ENCODE data around the gene ZFC3H1. TPM values are rescaled to one million over a fixed set of nuclear protein-coding genes. Genes with fewer than 3 reads are reported as not detected.

Gene ZFC3H1
- total RNA-seq, 3 donors from 2014 or later = 26.1 to 37.2 (median 28.6) TPM

DNA sequence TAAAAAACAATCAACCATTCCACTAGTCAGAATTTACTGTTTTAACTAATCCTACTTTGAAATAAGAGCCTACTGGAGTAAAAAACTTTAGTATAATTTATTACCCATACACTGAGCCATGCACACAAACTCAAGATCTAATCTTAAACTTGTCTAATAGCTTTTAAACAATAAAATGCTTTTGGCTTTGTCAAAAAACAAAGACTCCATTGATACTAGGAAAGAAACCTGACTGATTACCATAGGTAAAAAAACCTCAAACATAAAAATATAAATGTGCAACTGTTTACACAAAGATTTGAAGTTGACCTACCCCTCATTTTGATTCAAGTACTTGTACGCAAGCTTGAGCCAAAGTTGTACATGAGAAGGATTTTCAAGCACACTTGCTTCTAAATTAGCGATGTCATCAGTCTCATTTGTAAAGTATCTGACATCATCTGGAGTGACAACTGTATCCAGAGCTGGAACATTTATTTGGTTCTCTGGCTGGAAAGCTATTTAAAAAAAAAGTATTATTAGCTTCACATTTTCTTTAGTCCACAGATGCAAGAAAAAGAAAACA, 36.1 kb downstream of the ZFC3H1 start:
- no peak overlapping the region for H3K4me3 Mint-ChIP-seq
- H3K9me3 Mint-ChIP-seq = no peaks in the 10 kb centered on the region
- peaks cover 43% of the 10 kb centered on the region for H3K36me3 Mint-ChIP-seq (ENCODE audit: insufficient read depth)
- no peak for DNase-seq
- ATAC-seq = no peak
- peaks cover 14% of the 10 kb centered on the region for H3K4me1 Mint-ChIP-seq (ENCODE audit: low read depth)
- no peaks in the 10 kb centered on the region for H3K27me3 Mint-ChIP-seq (ENCODE audit: low read depth)

DNA sequence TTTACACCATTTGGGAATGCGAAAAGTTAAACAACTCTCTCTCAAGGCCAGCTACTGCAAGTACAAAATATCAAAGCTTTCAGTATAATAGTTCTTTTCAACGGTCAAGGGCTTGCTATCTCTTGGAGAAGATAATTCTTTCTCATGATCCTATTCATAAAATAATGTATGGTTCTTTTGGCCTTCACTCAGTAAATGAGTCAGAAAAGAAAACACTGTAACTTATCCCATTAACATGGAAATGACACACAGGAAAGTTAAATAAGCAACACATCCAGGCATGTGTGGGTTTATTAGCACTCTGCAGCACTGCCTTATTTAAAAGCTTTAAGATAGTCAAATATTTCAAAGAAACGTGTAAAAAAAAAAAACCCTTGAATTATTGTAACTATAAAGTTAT, 36.9 kb downstream of the ZFC3H1 start:
- H3K9me3 Mint-ChIP-seq = no peaks in the 10 kb centered on the region
- peaks cover 14% of the 10 kb centered on the region for H3K4me1 Mint-ChIP-seq (ENCODE audit: low read depth)
- H3K36me3 Mint-ChIP-seq (ENCODE audit: insufficient read depth) = peaks cover 41% of the 10 kb centered on the region
- H3K27me3 Mint-ChIP-seq (ENCODE audit: low read depth) = no peaks in the 10 kb centered on the region
- no peak overlapping the region for H3K4me3 Mint-ChIP-seq
- DNase-seq (no peak), ATAC-seq (no peak)

DNA sequence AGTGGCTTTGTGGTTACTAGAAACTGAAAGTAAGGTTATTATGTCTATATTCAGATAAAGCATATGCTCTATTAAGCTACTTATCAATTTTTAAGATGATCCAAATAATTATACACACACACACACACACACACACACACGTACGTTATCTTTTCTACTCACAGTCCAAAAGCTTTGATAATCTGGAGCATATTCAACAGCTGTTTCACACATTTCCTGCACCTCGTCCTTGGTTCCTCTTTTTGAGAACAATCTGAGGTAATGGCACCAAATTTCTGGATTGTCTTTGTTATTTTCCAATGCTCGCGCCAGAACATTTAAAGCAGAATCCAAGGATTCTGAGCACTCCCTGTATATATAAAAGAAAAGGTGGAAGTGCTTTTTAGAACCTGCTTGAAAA, 37.5 kb downstream of the ZFC3H1 start:
- peaks cover 14% of the 10 kb centered on the region for H3K4me1 Mint-ChIP-seq (ENCODE audit: low read depth)
- DNase-seq = no peak
- H3K4me3 Mint-ChIP-seq = no peak overlapping the region
- H3K9me3 Mint-ChIP-seq = no peaks in the 10 kb centered on the region
- peaks cover 47% of the 10 kb centered on the region for H3K36me3 Mint-ChIP-seq (ENCODE audit: insufficient read depth)
- ATAC-seq = no peak
- no peaks in the 10 kb centered on the region for H3K27me3 Mint-ChIP-seq (ENCODE audit: low read depth)

DNA sequence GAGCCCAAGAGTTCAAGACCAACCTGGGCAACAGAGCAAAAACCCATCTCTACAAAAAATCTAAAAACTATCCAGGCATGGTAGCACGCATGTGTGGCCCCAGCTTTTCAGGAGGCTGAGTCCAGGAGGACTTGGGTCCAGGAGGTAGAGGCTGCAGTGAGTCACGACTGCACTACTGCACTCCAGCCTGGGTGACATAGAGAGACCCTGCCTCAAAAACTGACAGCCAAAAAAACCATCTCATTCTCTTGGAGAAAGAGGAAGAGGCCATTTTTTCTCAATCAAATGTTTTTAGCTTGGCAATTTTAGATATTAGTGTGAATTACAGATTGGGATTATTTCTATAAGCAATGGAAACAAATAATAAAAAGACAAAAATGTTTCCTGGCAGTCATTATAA, 38.2 kb downstream of the ZFC3H1 start:
- Mint-ChIP-seq H3K27me3 (ENCODE audit: low read depth) (no peaks in the 10 kb centered on the region), H3K9me3 (no peaks in the 10 kb centered on the region), H3K4me3 (no peak overlapping the region), H3K36me3 (ENCODE audit: insufficient read depth) (peaks cover 50% of the 10 kb centered on the region), H3K4me1 (ENCODE audit: low read depth) (peaks cover 16% of the 10 kb centered on the region)
- ATAC-seq (no peak), DNase-seq (no peak)

DNA sequence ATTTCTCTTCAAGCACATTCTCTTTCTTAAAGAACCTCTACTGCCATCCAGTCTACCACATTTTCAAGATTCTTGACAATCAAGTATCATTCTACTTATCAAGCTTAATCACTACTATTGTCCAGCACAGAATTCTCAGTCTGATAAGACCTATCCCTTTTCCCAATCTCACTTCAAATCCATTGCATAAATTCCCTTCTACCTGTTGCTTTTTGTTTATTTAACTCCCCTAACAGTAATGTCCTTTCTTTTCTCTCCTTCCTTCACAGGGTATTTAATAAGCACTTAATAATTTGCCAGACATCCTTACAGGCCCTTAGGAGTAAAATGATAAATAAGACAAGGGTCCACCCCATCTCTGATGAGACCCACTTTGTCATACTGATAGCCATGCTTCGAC, 41.7 kb downstream of the ZFC3H1 start:
- ATAC-seq (no peak), DNase-seq (no peak)
- Mint-ChIP-seq H3K9me3 (no peaks in the 10 kb centered on the region), H3K4me3 (no peak overlapping the region), H3K36me3 (ENCODE audit: insufficient read depth) (peaks cover 55% of the 10 kb centered on the region), H3K4me1 (ENCODE audit: low read depth) (peaks cover 14% of the 10 kb centered on the region), H3K27me3 (ENCODE audit: low read depth) (no peaks in the 10 kb centered on the region)

DNA sequence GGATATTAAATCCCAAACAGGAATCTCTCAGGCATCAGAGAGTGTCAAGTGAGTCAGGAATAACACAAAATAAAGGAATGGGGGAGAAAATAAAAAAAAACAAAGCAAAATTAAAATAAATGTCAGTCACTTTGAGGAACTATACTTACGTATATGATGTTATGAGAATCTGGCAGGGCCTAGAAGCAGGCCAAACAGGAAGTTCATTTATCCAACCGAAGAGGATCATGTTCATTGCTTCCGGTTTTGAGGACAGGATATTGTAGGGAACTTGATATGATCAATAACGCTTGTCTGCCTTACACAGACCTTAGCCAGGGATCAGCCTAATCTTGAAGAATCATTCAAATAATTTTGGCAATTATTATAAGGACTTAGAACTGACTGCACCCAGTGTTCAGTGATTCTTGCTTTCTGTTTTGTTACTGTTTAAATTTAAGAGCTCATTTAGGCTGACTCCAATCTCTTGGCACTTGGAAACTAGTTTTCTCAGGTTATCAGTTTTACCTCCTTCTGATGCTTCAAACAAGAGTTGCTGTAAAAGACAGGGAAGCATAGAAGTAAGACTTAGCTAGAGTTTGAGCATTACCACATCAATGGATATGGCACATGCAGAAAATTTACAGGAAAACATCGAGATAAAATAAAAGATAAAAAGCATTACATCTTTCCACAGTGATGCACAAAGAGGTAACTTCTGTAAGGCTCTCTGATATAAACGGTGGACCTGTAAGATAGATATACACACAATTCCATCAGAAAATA, 53.4 kb downstream of the ZFC3H1 start:
- ATAC-seq = no peak
- DNase-seq = no peak
- peaks cover 18% of the 10 kb centered on the region for H3K4me1 Mint-ChIP-seq (ENCODE audit: low read depth)
- no peaks in the 10 kb centered on the region for H3K9me3 Mint-ChIP-seq
- no peak overlapping the region for H3K4me3 Mint-ChIP-seq
- peaks cover 57% of the 10 kb centered on the region for H3K36me3 Mint-ChIP-seq (ENCODE audit: insufficient read depth)
- no peaks in the 10 kb centered on the region for H3K27me3 Mint-ChIP-seq (ENCODE audit: low read depth)

DNA sequence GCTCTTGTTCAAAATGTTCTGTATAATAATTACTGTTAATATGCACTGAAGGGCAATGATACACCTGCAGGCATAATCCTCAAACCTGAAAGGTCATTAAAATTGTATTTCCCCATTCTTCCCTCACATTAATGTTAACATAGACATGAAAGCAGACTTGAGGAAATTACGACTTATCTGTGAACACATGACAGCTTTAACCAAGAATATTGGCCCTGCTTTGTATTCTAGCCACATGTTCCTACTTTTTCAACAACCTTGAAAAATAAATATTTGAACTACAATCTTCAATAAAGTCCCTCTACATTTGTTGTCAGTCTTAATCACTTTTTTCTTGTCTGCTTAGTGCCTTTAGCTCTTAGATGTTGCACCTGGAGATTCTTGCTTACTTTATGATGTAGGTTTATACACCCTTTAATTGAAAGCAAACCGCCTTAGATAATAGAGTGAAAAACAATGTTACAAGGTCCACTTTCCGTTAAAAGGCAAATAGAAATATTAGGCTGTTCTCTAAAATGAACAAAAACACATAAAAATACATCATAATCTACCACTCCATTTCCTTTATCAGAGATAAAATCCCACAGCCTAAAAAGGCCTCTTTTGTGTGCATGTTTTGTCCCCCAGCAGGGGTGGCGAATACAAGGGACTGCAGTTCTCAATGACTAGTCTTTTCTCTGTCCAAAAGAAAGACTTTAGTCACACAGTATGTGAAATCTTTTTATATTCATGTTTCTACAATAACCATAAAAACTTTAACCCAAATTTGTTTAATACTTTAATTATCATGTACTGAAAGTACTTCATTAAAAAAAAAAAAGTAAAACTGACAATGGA, 55.9 kb downstream of the ZFC3H1 start:
- no peak for DNase-seq
- H3K4me1 Mint-ChIP-seq (ENCODE audit: low read depth) = peaks cover 18% of the 10 kb centered on the region
- no peak overlapping the region for H3K4me3 Mint-ChIP-seq
- ATAC-seq = no peak
- no peaks in the 10 kb centered on the region for H3K27me3 Mint-ChIP-seq (ENCODE audit: low read depth)
- H3K9me3 Mint-ChIP-seq = no peaks in the 10 kb centered on the region
- H3K36me3 Mint-ChIP-seq (ENCODE audit: insufficient read depth) = peaks cover 48% of the 10 kb centered on the region

DNA sequence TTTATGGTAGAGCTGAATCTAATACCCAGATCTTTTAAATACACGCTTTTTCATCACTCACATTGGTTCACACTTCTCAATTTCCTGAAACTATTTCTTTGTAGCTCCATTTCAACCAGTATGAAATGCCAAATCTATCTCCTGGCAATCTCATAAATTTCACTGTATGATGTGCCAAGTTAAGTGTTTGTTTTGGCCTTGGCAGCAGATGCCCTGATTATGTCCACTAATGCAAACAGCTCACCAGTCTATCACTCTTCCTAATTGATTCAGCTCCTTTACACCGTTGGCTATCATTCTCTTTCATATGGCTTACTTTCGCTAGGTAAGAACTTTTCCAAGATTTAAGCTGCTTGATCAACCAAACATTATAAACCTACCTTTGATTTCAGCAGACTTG, 58.6 kb downstream of the ZFC3H1 start:
- Mint-ChIP-seq H3K27me3 (ENCODE audit: low read depth) (no peaks in the 10 kb centered on the region), H3K4me1 (ENCODE audit: low read depth) (peaks cover 3% of the 10 kb centered on the region), H3K9me3 (no peaks in the 10 kb centered on the region), H3K36me3 (ENCODE audit: insufficient read depth) (peaks cover 32% of the 10 kb centered on the region), H3K4me3 (no peak overlapping the region)
- no peak for DNase-seq
- no peak for ATAC-seq

DNA sequence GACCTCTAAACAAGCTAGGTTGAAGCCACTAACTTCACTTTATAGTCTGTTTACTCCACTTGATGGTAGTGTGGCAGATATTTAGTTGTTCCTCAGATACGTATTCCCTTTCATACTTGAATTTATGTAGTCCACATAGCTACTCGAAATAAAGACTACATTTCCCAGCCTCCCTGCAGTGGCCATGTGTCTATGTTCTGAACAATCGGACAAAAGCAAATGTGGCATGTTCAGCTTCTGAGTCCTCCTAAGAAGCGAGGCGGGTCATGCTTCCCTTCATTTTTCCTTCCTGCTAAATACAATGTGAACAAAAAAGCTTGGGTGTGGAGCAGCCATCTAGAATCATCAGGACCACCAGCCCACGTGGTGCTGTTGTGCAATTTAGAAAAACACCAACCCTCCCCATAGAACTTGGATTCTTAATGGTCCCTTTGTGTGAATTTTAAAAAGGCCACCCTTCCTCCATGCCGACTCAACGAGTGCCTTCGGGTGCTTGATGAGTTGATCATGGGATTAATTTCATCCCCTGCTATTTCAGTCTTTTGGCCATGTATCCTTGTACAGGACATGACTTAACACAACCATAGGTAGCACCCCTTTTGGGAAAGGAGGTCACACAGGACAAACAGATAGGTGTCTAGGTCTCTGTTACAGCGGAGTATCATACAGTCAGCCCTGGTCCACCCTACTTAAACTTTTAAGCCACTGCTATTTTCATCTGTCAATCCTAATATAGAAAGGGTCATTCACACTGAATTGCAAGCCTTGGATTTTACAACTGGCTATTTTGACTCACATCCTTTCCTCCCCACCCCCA, 60.7 kb downstream of the ZFC3H1 start:
- peaks cover 20% of the 10 kb centered on the region for H3K36me3 Mint-ChIP-seq (ENCODE audit: insufficient read depth)
- DNase-seq (no peak), ATAC-seq (no peak)
- no peaks in the 10 kb centered on the region for H3K4me1 Mint-ChIP-seq (ENCODE audit: low read depth)
- H3K4me3 Mint-ChIP-seq = no peak overlapping the region
- H3K27me3 Mint-ChIP-seq (ENCODE audit: low read depth) = no peaks in the 10 kb centered on the region
- H3K9me3 Mint-ChIP-seq = peaks cover 3% of the 10 kb centered on the region

DNA sequence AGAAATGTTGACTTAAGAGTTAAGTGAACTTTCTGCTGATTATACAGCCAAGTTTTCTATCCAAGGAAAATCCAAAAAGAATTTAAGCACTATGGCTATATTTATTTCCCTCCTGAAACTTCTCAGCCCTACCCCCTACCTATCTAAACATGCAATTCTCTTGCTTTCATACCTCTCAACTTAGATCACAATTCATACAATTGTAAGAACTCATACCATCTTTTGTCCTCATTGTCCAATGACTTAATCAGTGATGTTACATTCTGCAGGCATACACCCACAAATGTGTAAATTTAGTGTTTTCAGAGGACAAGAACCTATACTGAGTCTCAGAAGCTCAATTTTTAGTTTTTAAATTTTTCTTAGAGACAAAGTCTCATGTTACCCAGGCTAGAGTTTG, 62.1 kb downstream of the ZFC3H1 start:
- H3K9me3 Mint-ChIP-seq = peaks cover 3% of the 10 kb centered on the region
- no peaks in the 10 kb centered on the region for H3K4me1 Mint-ChIP-seq (ENCODE audit: low read depth)
- H3K27me3 Mint-ChIP-seq (ENCODE audit: low read depth) = peaks cover 4% of the 10 kb centered on the region
- H3K36me3 Mint-ChIP-seq (ENCODE audit: insufficient read depth) = peaks cover 8% of the 10 kb centered on the region
- H3K4me3 Mint-ChIP-seq = no peak overlapping the region
- ATAC-seq (no peak), DNase-seq (no peak)

DNA sequence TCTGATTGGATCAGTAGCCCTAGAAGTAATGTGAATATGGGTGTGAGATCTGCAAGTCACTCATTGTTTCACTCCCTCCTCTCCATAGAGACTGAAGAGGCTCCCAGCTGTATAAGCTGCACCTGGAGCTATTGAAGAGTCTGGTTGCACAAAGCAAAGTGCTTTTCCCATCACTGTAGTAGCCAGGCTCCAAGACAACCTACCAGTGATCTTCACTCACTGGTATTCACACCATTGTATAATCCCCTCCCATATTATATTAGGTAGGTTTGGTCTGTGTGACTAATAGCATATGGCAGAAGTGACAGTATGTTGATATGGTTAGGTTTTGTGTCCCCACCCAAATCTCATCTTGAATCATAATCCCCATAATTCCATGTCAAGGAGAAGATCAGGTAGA, 64.4 kb downstream of the ZFC3H1 start:
- Mint-ChIP-seq H3K9me3 (peaks cover 3% of the 10 kb centered on the region), H3K4me3 (no peak overlapping the region), H3K27me3 (ENCODE audit: low read depth) (peaks cover 17% of the 10 kb centered on the region), H3K36me3 (ENCODE audit: insufficient read depth) (no peaks in the 10 kb centered on the region), H3K4me1 (ENCODE audit: low read depth) (no peaks in the 10 kb centered on the region)
- no peak for DNase-seq
- peak; percentile 21 to 37 for ATAC-seq

DNA sequence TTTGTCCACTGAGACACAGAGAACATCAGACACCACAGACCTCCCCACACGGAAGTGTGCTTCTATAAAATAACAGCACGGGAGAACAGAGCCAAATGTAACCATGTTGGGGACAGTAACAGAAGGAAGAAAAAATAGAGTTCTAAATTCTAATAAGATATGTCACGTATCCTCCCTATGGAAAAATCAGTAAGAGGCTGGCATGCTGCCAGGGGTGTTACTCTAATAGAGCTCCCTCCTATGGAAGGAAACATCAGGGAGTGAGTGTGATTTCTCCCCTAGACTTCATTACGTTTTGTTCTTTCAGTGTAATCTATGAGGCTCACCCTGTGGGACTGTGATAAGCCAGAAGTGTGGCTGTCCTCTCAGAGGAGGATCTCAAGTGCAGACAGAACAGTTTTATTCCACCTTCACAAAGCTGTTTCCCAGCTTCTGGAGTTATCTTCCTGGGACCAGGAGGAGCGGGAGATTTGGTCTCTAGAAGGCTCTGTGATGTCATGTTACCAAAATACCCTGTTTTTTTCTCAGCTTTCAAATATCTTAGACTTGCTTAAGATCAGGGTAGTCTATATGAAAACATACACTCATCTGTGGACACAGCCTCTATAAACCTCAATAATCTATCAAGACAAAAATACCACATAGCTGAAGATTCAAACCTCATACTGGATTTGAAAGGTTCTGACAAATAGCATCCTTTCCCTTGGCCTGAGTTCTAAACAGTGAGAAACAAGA, 69.3 kb downstream of the ZFC3H1 start:
- Mint-ChIP-seq H3K4me3 (no peak overlapping the region), H3K9me3 (no peaks in the 10 kb centered on the region), H3K36me3 (ENCODE audit: insufficient read depth) (no peaks in the 10 kb centered on the region), H3K4me1 (ENCODE audit: low read depth) (no peaks in the 10 kb centered on the region), H3K27me3 (ENCODE audit: low read depth) (peaks cover 41% of the 10 kb centered on the region)
- DNase-seq (no peak), ATAC-seq (no peak)

DNA sequence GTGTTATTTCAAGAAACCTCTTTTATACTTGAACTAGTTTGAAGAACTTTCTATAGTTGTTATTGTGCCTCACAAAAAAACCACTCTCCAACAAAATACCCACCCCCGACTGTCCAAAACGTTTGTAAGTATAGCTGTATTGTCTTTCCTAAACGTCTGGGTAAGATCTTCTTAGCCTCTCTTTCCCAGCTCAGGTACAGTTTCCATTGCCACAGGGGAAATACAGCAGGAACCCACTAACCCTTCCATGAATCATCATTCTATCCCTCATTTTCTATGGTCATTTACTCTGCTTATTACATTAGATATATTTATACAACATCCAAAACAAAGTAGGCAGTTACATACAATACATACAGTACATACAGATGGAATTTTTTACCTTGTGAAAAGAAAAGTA, 70.8 kb downstream of the ZFC3H1 start:
- no peaks in the 10 kb centered on the region for H3K36me3 Mint-ChIP-seq (ENCODE audit: insufficient read depth)
- peaks cover 42% of the 10 kb centered on the region for H3K27me3 Mint-ChIP-seq (ENCODE audit: low read depth)
- no peaks in the 10 kb centered on the region for H3K4me1 Mint-ChIP-seq (ENCODE audit: low read depth)
- no peak for DNase-seq
- ATAC-seq = no peak
- no peak overlapping the region for H3K4me3 Mint-ChIP-seq
- H3K9me3 Mint-ChIP-seq = no peaks in the 10 kb centered on the region

DNA sequence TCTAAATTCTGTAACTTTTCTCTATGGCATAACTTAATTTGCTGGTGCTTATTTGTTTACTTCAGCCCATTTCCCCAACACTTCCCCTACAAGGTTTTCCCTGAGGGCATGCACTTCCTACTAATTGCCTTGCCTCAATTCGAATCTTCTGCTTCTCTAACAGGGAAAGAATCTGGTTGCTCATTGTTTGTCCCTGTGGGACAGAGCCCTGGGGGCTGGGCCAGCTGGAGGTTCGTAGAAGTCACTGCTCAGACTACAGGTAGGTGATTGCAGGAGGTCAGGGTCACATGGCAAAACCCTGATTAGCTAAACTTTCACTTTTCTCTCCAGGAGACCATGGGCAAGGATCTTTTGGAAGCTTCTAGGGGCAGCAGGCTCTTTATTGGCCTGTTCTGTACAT, 72.0 kb downstream of the ZFC3H1 start:
- ATAC-seq (no peak), DNase-seq (no peak)
- H3K9me3 Mint-ChIP-seq = no peaks in the 10 kb centered on the region
- peaks cover 38% of the 10 kb centered on the region for H3K27me3 Mint-ChIP-seq (ENCODE audit: low read depth)
- H3K4me3 Mint-ChIP-seq = no peak overlapping the region
- H3K36me3 Mint-ChIP-seq (ENCODE audit: insufficient read depth) = no peaks in the 10 kb centered on the region
- no peaks in the 10 kb centered on the region for H3K4me1 Mint-ChIP-seq (ENCODE audit: low read depth)
